ENCODE results near the gene GCFC2. TPM values are rescaled to one million over a fixed set of nuclear protein-coding genes. Genes with fewer than 3 reads are reported as not detected.

Gene GCFC2
- total RNA-seq, 1 donor from 2014 or later = 9.6 TPM

- no peaks in the 10 kb centered on the region for H3K27me3 ChIP-seq (ENCODE audit: low read depth)
Observed at GRCh38 chr2:75666911-75667310, 43.8 kb downstream of the GCFC2 start.

GRCh38 chr2:75657798-75658197 lies 52.9 kb downstream of the GCFC2 start:
- DNase-seq = no peak
- intact Hi-C loops (cut with micrococcal nuclease) = no loop called here
- no peak for TF ChIP-seq CTCF (IDR thresholded peaks at IDR 0.05; ENCODE audit: borderline replicate concordance)

More at GRCh38 chr2:75666911-75667310, 43.8 kb downstream of the GCFC2 start:
- no peak for TF ChIP-seq CTCF (IDR thresholded peaks at IDR 0.05; ENCODE audit: borderline replicate concordance)
- peaks cover 41% of the 10 kb centered on the region for H3K36me3 ChIP-seq
- no peak overlapping the region for H3K27ac ChIP-seq (replicated peaks)
- no peaks in the 10 kb centered on the region for H3K4me1 ChIP-seq
- no peak for DNase-seq
- intact Hi-C loops (cut with micrococcal nuclease) = no loop called here
- no peak overlapping the region for H3K4me3 ChIP-seq
- no peaks in the 10 kb centered on the region for H3K9me3 ChIP-seq (replicated peaks)

GRCh38 chr2:75656563-75656962 lies 54.2 kb downstream of the GCFC2 start:
- intact Hi-C loops (cut with micrococcal nuclease) = no loop called here
- Histone ChIP-seq H3K4me3 (no peak overlapping the region), H3K36me3 (peaks cover 87% of the 10 kb centered on the region), H3K9me3 (replicated peaks) (peaks cover 19% of the 10 kb centered on the region), H3K4me1 (no peaks in the 10 kb centered on the region), H3K27me3 (ENCODE audit: low read depth) (no peaks in the 10 kb centered on the region), H3K27ac (replicated peaks) (no peak overlapping the region)
- no peak for TF ChIP-seq CTCF (IDR thresholded peaks at IDR 0.05; ENCODE audit: borderline replicate concordance)
- DNase-seq = no peak

More at GRCh38 chr2:75657798-75658197, 52.9 kb downstream of the GCFC2 start:
- no peaks in the 10 kb centered on the region for H3K4me1 ChIP-seq
- H3K9me3 ChIP-seq (replicated peaks) = peaks cover 19% of the 10 kb centered on the region
- peaks cover 84% of the 10 kb centered on the region for H3K36me3 ChIP-seq
- H3K4me3 ChIP-seq = no peak overlapping the region
- H3K27ac ChIP-seq (replicated peaks) = no peak overlapping the region
- H3K27me3 ChIP-seq (ENCODE audit: low read depth) = no peaks in the 10 kb centered on the region

- Histone ChIP-seq H3K9me3 (replicated peaks) (peaks cover 19% of the 10 kb centered on the region), H3K27ac (replicated peaks) (no peak overlapping the region), H3K27me3 (ENCODE audit: low read depth) (no peaks in the 10 kb centered on the region), H3K4me3 (no peak overlapping the region), H3K36me3 (peaks cover 87% of the 10 kb centered on the region), H3K4me1 (no peaks in the 10 kb centered on the region)
- TF ChIP-seq CTCF (IDR thresholded peaks at IDR 0.05; ENCODE audit: borderline replicate concordance) = no peak
- no peak for DNase-seq
- intact Hi-C loops (cut with micrococcal nuclease) = no loop called here
Observed at GRCh38 chr2:75655861-75656260, 54.9 kb downstream of the GCFC2 start.

GRCh38 chr2:75654012-75654411 lies 56.7 kb downstream of the GCFC2 start:
- no peaks in the 10 kb centered on the region for H3K27me3 ChIP-seq (ENCODE audit: low read depth)
- no peak for DNase-seq
- peaks cover 9% of the 10 kb centered on the region for H3K9me3 ChIP-seq (replicated peaks)
- H3K36me3 ChIP-seq = peaks cover 92% of the 10 kb centered on the region
- TF ChIP-seq CTCF (IDR thresholded peaks at IDR 0.05; ENCODE audit: borderline replicate concordance) = no peak
- H3K4me3 ChIP-seq = no peak overlapping the region
- peaks cover 7% of the 10 kb centered on the region for H3K4me1 ChIP-seq
- no peak overlapping the region for H3K27ac ChIP-seq (replicated peaks)
- intact Hi-C loops (cut with micrococcal nuclease) = no loop called here
